ENCODE data around the gene ELP1. TPM values are rescaled to one million over a fixed set of nuclear protein-coding genes. Genes with fewer than 3 reads are reported as not detected.

ELP1 gene
- total and polyA plus RNA-seq, 9 donors = 15.7 to 70.9 (median 34.3) TPM

GRCh38 chr9:108867116-108867515, 66.8 kb downstream of the ELP1 start:
- no peak for DNase-seq
- no peak for TF ChIP-seq EP300 (IDR thresholded peaks at IDR 0.05)
- TF ChIP-seq POLR2A (IDR thresholded peaks at IDR 0.05) = no peak
- TF ChIP-seq, protein P1, sequence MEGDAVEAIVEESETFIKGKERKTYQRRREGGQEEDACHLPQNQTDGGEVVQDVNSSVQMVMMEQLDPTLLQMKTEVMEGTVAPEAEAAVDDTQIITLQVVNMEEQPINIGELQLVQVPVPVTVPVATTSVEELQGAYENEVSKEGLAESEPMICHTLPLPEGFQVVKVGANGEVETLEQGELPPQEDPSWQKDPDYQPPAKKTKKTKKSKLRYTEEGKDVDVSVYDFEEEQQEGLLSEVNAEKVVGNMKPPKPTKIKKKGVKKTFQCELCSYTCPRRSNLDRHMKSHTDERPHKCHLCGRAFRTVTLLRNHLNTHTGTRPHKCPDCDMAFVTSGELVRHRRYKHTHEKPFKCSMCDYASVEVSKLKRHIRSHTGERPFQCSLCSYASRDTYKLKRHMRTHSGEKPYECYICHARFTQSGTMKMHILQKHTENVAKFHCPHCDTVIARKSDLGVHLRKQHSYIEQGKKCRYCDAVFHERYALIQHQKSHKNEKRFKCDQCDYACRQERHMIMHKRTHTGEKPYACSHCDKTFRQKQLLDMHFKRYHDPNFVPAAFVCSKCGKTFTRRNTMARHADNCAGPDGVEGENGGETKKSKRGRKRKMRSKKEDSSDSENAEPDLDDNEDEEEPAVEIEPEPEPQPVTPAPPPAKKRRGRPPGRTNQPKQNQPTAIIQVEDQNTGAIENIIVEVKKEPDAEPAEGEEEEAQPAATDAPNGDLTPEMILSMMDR (IDR thresholded peaks at IDR 0.05) = no peak
- no peaks in the 10 kb centered on the region for H3K36me3 ChIP-seq
- intact Hi-C loops (cut with DNase I) = no loop called here
- H3K4me3 ChIP-seq = no peak overlapping the region
- H3K27me3 ChIP-seq = no peaks in the 10 kb centered on the region
- H3K27ac ChIP-seq = no peak overlapping the region
- H3K9me3 ChIP-seq = peaks cover 0 to 4% of the 10 kb centered on the region in 2 donors
- no peaks in the 10 kb centered on the region for H3K4me1 ChIP-seq (ENCODE audit: insufficient read depth)

DNA sequence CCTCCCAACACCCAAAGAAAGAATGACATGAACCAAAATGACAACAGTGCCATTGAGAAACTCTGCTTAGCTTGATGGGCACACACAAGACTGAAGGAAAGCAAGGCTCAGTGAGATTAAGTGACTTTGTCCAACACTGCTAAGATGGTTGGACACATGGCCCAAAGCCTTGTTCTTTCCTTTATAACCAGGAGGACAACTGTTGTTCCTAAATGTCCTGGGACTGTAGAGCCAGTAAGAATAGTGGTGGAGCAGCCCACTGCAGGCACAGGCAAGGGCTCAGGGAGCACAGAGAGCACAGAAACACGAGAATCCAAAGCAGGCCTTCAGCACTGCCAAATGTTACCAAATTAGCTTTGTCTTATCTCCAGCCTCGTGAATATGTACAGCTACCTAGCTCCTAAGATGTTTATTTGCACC, 67.9 kb downstream of the ELP1 start:
- H3K27me3 ChIP-seq = no peaks in the 10 kb centered on the region
- intact Hi-C loops (cut with DNase I) = no loop called here
- 43 to 55% (median 44%) methylated on average over 2 of the region's 2 CpGs for WGBS, 3 donors
- H3K27ac ChIP-seq = no peak overlapping the region
- TF ChIP-seq EP300 (IDR thresholded peaks at IDR 0.05) = no peak
- no peak for TF ChIP-seq POLR2A (IDR thresholded peaks at IDR 0.05)
- TF ChIP-seq, protein P1 (IDR thresholded peaks at IDR 0.05) = no peak
- H3K36me3 ChIP-seq = no peaks in the 10 kb centered on the region
- H3K4me1 ChIP-seq (ENCODE audit: insufficient read depth) = no peaks in the 10 kb centered on the region
- H3K4me3 ChIP-seq = no peak overlapping the region
- DNase-seq = no peak
- no peaks in the 10 kb centered on the region for H3K9me3 ChIP-seq

DNA sequence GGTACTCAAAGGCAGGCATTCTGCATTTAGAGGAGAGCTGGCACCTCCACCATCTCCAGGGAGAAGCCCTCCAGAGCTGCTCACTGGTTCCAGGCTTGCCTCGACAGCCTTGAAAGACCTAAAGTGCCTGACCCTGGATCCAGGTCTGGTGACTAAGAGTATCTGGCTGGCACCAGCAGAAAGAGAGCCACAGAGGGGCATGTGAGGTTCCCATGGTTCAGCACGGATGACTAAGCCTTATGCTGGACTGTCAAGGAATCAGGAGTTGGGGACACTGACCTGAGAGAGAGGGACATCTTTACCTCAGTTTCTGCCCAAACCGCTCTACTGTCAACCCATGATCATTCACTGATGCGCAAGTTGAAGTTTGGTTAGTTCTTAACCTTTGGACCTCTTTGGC, 68.9 kb downstream of the ELP1 start:
- WGBS, 3 donors = 83 to 93% (median 92%) methylated on average over 4 of the region's 4 CpGs
- no peaks in the 10 kb centered on the region for H3K4me1 ChIP-seq (ENCODE audit: insufficient read depth)
- no peak overlapping the region for H3K4me3 ChIP-seq
- intact Hi-C loops (cut with DNase I) = no loop called here
- no peak overlapping the region for H3K27ac ChIP-seq
- H3K9me3 ChIP-seq = no peaks in the 10 kb centered on the region
- no peaks in the 10 kb centered on the region for H3K36me3 ChIP-seq
- no peaks in the 10 kb centered on the region for H3K27me3 ChIP-seq
- TF ChIP-seq EP300 (IDR thresholded peaks at IDR 0.05) (no peak), POLR2A (IDR thresholded peaks at IDR 0.05) (no peak)
- TF ChIP-seq, protein P1 (IDR thresholded peaks at IDR 0.05) = no peak
- no peak for DNase-seq

DNA sequence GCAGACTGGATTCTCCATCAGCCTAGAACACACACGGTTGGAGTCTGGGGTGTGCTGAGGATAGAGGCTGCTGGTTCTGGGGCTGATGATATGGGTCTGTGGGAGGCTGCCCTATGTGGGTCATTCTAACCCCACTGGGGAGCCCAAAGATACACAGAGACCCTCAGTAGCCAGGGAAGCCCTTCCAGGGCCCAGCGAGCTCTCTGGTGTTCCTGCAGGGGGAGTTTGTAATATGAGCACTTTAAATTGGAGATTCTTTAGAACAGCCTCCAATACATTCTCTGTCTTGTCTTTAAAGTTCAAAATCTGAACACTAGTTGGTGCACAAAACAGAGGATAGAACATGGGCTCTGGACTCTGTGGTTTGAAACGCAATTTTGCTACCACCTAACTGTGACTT, 69.5 kb downstream of the ELP1 start:
- 61 to 76% (median 75%) methylated on average over 3 of the region's 3 CpGs for WGBS, 3 donors

More for the DNA sequence above, 69.5 kb downstream of the ELP1 start:
- Histone ChIP-seq H3K4me3 (no peak overlapping the region), H3K27me3 (no peaks in the 10 kb centered on the region), H3K27ac (no peak overlapping the region), H3K36me3 (no peaks in the 10 kb centered on the region), H3K4me1 (ENCODE audit: insufficient read depth) (no peaks in the 10 kb centered on the region), H3K9me3 (no peaks in the 10 kb centered on the region)
- TF ChIP-seq, protein P1 (IDR thresholded peaks at IDR 0.05) = no peak
- TF ChIP-seq POLR2A (IDR thresholded peaks at IDR 0.05) = no peak
- TF ChIP-seq EP300 (IDR thresholded peaks at IDR 0.05) = no peak
- intact Hi-C loops (cut with DNase I) = no loop called here
- no peak for DNase-seq
